Measurements from ENCODE around the gene RIMKLA. TPM values are rescaled to one million over a fixed set of nuclear protein-coding genes. Genes with fewer than 3 reads are reported as not detected.

Gene RIMKLA, protein sequence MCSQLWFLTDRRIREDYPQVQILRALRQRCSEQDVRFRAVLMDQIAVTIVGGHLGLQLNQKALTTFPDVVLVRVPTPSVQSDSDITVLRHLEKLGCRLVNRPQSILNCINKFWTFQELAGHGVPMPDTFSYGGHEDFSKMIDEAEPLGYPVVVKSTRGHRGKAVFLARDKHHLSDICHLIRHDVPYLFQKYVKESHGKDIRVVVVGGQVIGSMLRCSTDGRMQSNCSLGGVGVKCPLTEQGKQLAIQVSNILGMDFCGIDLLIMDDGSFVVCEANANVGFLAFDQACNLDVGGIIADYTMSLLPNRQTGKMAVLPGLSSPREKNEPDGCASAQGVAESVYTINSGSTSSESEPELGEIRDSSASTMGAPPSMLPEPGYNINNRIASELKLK
- 5.2 and 5.3 TPM in 2 replicates for total RNA-seq

DNA sequence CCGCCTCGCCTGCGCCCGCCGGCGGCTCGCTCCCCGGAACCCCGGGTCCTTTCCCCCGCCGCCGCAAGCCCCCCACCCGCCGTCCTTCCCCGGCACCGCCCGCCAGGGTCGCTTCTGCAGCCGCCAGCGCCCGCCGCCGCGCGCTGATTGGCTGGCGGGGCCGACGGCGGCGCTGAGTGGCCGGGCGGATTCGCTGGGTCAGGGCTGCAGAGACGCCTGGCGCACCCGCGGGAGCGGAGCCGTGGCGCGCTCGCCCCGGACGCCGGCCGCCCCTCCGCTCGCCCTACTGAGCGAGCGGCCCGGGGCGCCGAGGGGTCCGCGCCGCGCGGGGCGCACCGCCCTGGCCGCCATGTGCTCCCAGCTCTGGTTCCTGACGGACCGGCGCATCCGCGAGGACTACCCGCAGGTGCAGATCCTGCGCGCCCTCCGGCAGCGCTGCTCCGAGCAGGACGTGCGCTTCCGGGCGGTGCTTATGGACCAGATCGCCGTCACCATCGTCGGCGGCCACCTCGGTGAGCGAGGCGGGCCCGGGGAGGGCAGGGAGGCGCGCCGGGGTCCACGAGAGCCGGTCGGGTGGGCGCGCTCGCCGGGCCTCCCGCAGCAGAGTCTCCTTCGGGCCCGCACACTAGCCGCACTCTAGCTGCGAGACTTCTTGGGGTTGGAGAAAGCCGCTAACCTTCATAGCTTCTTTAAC is at the start of gene RIMKLA:
RIMKLA (plus strand) TSS at position 207 of the 694 bp plus-strand sequence; CDS start at position 350, 143 bp downstream.
- Mint-ChIP-seq H3K4me1 (ENCODE audit: low read depth) (peaks cover 2% of the 10 kb centered on the region), H3K27me3 (ENCODE audit: low read depth) (peaks cover 41% of the 10 kb centered on the region), H3K9me3 (no peaks in the 10 kb centered on the region), H3K27ac (no peak within 1 kb of the TSS), H3K36me3 (ENCODE audit: low read depth) (no peaks in the 10 kb centered on the region), H3K4me3 (ENCODE audit: low read depth) (peak within 1 kb of the TSS; percentile 78)
- peak; percentile 35 for DNase-seq (ENCODE audit: low spot score)
- intact Hi-C loops (cut with micrococcal nuclease): loop anchor here (5.0 kb wide), 1 partner anchor 43 kb away; the partner anchor contains the start of gene FOXJ3

DNA sequence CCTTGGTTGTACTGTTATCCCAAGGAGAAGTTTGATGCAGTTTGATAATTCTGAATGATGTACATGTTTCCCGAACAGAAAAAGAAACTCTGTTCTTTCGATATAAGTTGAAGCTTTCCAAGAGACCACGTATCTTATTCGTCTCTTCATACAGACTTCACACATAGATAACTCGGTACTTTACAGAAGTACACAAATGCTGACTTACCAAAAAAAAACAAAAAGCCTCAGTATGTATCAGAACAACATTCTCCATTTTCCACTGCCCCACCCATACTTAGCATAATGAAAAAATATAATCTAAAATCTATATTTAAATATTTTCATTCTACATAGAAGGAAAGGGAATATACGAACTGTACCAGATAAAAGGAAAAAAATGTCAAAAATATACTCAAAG is 47.7 kb upstream of the RIMKLA start:
- peaks cover 33% of the 10 kb centered on the region for H3K4me1 Mint-ChIP-seq (ENCODE audit: low read depth)
- H3K27ac Mint-ChIP-seq: no peak overlapping the region

DNA sequence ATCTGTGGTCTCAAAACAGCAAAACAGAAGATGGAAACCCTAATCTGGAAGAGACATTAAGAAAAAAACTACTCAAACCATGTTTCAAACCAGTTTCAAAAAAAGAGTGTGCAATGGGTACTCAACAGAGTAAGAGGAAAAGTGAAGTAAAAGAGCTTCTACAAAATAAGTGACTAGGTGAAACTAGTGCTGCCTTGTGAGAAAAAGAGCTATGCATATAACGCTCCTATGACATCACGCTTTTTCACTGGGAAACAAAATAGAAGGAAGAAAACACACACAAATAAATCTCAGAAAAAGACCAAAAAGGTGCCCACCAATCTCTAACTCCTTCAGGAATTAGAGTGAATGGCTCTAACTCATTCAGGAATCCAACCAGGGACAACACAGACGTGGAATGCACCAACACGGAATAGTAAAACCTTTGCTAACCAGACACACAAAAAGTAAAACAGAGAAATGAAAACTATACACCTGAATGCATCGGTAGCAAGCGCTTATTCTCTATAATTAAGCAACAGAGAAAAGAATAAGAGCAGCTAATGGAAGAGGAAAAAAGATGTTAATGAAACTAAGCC is 46.8 kb upstream of the RIMKLA start:
- DNase-seq (ENCODE audit: low spot score): no peak
- peaks cover 9% of the 10 kb centered on the region for H3K36me3 Mint-ChIP-seq (ENCODE audit: low read depth)
- peaks cover 33% of the 10 kb centered on the region for H3K4me1 Mint-ChIP-seq (ENCODE audit: low read depth)
- peak overlapping the region; percentile 87 for H3K4me3 Mint-ChIP-seq (ENCODE audit: low read depth)
- no peaks in the 10 kb centered on the region for H3K9me3 Mint-ChIP-seq
- peak overlapping the region; percentile 58 for H3K27ac Mint-ChIP-seq
- intact Hi-C loops (cut with micrococcal nuclease): loop anchor here (5.0 to 10.0 kb wide), 3 partner anchors 156 to 431 kb away; partner anchors contain the start of genes C1orf50, P3H1 and YBX1
- no peaks in the 10 kb centered on the region for H3K27me3 Mint-ChIP-seq (ENCODE audit: low read depth)

More for the DNA sequence above, 47.7 kb upstream of the RIMKLA start:
- no peaks in the 10 kb centered on the region for H3K27me3 Mint-ChIP-seq (ENCODE audit: low read depth)
- no peaks in the 10 kb centered on the region for H3K9me3 Mint-ChIP-seq
- peak overlapping the region; percentile 87 for H3K4me3 Mint-ChIP-seq (ENCODE audit: low read depth)
- no peak for DNase-seq (ENCODE audit: low spot score)
- H3K36me3 Mint-ChIP-seq (ENCODE audit: low read depth): peaks cover 9% of the 10 kb centered on the region
- intact Hi-C loops (cut with micrococcal nuclease): loop anchor here (5.0 to 10.0 kb wide), 3 partner anchors 156 to 432 kb away; partner anchors contain the start of genes C1orf50, P3H1 and YBX1

DNA sequence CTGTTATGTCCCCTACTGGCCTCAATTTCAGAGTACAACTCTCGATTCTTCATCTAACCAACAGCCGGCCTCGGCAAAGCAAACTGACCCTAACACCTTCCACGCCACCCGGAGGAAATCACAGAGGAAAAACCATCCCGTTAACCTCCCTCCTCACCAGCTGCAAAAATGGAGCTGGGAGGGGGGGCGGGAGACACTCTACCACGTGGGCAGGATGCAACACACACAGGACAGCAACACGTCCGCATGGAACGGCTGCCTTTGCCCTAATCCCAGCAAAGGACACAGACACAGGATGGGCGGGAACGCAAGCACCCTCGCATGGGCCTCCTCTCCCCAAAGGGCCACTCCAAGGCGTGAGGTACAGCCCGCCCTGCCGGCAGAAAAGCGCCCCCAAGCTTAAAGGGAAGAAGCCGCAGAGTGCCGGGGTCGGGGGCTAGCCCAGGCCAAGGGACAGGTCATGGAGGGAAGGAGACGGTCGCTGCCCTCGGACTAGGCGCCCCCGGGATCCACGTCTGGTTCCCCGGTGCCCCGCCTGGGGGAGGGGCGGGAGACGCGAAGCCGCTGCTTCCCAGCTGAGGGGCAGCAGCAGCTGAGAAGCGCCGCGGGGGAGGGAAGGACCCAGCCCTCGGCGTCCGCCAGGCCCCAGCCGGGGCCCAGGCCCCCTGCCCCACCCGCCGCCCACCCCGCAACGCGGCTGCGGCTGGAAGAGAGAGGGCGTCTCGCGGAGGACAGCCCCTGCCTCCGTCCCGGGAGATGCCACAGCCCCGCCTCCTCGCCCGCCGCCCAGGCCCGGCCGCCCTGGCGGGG is 46.1 kb upstream of the RIMKLA start:
- intact Hi-C loops (cut with micrococcal nuclease): loop anchor here (1.0 to 10.0 kb wide), 5 partner anchors 48 to 430 kb away; partner anchors contain the start of genes C1orf50, P3H1, PPCS and RIMKLA
- Mint-ChIP-seq H3K27me3 (ENCODE audit: low read depth) (no peaks in the 10 kb centered on the region), H3K36me3 (ENCODE audit: low read depth) (peaks cover 9% of the 10 kb centered on the region), H3K4me3 (ENCODE audit: low read depth) (peak overlapping the region; percentile 87), H3K9me3 (no peaks in the 10 kb centered on the region), H3K27ac (peak overlapping the region; percentile 58), H3K4me1 (ENCODE audit: low read depth) (peaks cover 35% of the 10 kb centered on the region)
- no peak for DNase-seq (ENCODE audit: low spot score)

DNA sequence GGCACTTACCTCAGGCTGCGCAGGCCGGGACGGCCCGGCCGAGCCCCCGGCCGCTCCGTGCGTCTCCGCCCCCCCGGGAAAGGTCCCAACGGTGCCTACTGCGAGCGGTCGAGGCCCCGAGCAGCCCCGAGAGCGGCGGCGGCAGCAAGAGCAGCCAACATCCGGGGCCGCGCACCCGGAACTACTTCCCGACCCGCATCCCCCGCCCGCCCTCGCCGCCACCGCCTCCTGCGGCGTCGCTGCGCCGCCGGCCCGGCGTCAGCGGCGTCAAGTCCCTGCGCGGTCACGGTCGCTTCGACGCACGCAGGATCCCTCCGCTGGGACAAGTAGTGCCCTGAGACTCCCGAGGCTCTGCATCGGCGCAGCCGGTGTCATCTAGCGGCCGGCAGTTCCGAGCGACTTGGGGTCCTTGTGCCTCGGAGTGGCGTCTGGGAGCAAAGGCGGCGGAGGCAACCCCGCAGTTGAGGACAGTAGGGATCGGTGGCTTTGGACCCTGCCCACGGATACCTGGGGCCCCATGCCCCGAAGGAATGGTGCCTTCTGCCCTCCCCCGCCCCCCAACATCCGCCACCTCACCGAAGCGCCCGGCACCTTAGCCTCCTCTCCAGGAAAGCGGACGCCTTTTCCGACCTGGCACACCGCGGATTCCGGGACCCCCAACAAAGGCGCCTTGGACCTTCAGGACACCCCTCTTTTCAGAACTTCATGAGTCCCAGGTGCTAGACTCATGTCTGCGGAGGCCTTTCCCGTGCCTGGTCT is 45.4 kb upstream of the RIMKLA start, which contains the start of gene FOXJ3:
FOXJ3 (minus strand) TSS at position 186 of the 759 bp plus-strand sequence. CDS start 24,142 bp downstream, outside the sequence.
- peaks cover 9% of the 10 kb centered on the region for H3K36me3 Mint-ChIP-seq (ENCODE audit: low read depth)
- H3K27ac Mint-ChIP-seq: peak within 1 kb of the TSS; percentile 84
- peaks cover 37% of the 10 kb centered on the region for H3K4me1 Mint-ChIP-seq (ENCODE audit: low read depth)
- no peaks in the 10 kb centered on the region for H3K9me3 Mint-ChIP-seq
- no peaks in the 10 kb centered on the region for H3K27me3 Mint-ChIP-seq (ENCODE audit: low read depth)
- intact Hi-C loops (cut with micrococcal nuclease): loop anchor here (1.0 to 10.0 kb wide), 4 partner anchors 47 to 430 kb away; partner anchors contain the start of genes C1orf50, P3H1, PPCS and RIMKLA
- H3K4me3 Mint-ChIP-seq (ENCODE audit: low read depth): peak within 1 kb of the TSS; percentile 90
- peak; percentile 87 for DNase-seq (ENCODE audit: low spot score)

DNA sequence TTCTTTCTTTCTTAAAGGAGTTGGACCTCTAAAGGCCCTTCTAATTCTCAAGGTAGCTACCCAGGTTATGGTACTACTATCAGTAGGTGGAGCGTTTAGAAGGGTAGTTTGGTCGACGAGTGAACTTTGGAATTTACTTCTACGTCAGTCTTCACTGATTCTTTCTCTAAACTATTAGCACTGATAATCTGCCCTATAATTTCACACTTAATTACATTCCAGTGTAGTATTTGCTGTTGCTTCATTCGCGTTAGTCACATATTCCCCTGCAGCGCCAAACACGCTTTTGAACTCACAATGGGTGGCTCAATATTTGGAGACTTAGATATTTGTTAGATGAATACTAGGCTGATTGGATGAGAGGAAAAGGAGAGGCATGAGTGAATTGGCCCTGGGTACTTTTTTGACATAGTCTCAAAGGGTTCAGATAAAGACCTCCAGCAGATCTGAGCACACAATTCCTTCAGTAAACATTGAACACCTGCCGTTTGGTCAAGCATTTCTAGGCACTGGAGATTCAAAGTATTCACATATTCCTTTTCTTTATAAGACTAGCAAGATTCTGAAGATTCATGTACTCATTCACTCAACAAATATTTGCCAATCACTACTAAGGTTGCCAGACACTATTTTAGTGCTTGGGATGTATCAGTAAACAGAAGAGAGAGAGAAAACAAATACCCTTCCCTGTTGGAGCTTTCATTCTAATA is 44.6 kb upstream of the RIMKLA start:
- no peak for DNase-seq (ENCODE audit: low spot score)
- H3K27ac Mint-ChIP-seq: peak overlapping the region; percentile 84
- no peaks in the 10 kb centered on the region for H3K9me3 Mint-ChIP-seq
- no peaks in the 10 kb centered on the region for H3K27me3 Mint-ChIP-seq (ENCODE audit: low read depth)
- intact Hi-C loops (cut with micrococcal nuclease): loop anchor here (1.0 to 10.0 kb wide), 4 partner anchors 46 to 429 kb away; partner anchors contain the start of genes C1orf50, P3H1, PPCS and RIMKLA
- H3K4me1 Mint-ChIP-seq (ENCODE audit: low read depth): peaks cover 33% of the 10 kb centered on the region
- H3K4me3 Mint-ChIP-seq (ENCODE audit: low read depth): peak overlapping the region; percentile 90
- H3K36me3 Mint-ChIP-seq (ENCODE audit: low read depth): peaks cover 9% of the 10 kb centered on the region

DNA sequence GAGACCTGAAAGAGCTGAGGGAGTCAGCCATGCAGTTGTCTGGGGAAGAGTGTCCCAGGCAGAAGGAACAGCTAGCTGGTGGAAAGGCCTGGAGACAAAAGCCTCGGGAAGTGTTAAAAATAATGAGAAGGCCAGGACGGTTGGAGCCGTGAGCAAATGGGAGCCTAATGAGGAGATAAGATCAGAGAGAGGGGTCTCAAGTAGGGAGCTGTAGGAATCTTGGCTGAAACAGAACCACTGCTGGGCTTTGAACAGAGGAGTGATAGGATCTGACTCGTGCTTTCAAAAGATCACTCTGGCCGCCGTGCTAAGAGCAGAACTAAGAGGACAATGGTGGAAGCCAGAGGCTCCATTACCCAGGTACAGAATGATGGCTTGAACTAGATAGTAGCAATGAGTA is 43.6 kb upstream of the RIMKLA start:
- intact Hi-C loops (cut with micrococcal nuclease): loop anchor here (5.0 to 10.0 kb wide), 3 partner anchors 45 to 428 kb away; partner anchors contain the start of genes C1orf50, P3H1, RIMKLA and YBX1
- H3K4me3 Mint-ChIP-seq (ENCODE audit: low read depth): no peak overlapping the region

DNA sequence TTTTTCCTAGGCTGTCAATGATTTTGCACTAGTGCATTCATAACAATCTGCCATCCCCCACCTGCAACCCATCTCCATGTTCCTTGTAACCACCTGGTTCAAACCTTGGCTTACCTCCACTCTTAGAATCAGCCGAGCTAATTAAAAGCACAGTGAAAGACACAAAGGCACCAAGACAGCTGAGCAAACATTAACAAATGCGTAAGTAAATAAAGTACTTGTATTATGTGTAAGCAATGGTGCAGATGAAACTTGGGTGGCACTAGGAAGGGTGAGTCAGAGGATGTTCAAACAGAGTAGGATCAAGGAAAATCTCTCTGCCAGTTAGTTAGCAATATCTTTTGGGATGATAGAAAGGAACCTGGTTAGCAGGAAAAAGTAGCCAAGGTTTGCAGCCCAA is 40.5 kb upstream of the RIMKLA start:
- no peak for DNase-seq (ENCODE audit: low spot score)
- Mint-ChIP-seq H3K4me3 (ENCODE audit: low read depth) (no peak overlapping the region), H3K27me3 (ENCODE audit: low read depth) (no peaks in the 10 kb centered on the region), H3K4me1 (ENCODE audit: low read depth) (peaks cover 15% of the 10 kb centered on the region), H3K36me3 (ENCODE audit: low read depth) (peaks cover 6% of the 10 kb centered on the region), H3K9me3 (no peaks in the 10 kb centered on the region), H3K27ac (no peak overlapping the region)
- intact Hi-C loops (cut with micrococcal nuclease): no loop called here

More for the DNA sequence above, 43.6 kb upstream of the RIMKLA start:
- no peaks in the 10 kb centered on the region for H3K27me3 Mint-ChIP-seq (ENCODE audit: low read depth)
- H3K9me3 Mint-ChIP-seq: no peaks in the 10 kb centered on the region
- no peak overlapping the region for H3K27ac Mint-ChIP-seq
- no peak for DNase-seq (ENCODE audit: low spot score)
- H3K4me1 Mint-ChIP-seq (ENCODE audit: low read depth): peaks cover 31% of the 10 kb centered on the region
- peaks cover 9% of the 10 kb centered on the region for H3K36me3 Mint-ChIP-seq (ENCODE audit: low read depth)

DNA sequence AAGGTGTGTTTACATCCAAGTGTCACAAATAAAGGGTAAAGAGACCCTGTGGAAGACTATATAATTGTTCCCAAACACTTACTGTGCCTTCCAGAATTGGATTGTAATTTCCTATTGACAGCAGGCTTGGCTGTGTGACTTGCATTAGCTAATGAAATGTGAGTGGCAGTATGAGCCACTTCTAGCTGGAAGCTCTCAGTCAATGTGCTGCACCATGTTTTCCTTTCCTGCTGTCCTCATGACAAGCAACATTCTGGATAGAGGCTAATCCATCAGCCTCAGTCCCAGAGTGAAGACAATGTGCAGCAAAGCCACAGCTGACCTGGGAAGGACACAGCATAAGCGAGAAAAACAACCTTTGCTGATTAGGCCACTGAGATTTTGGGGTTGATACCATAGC is 39.7 kb upstream of the RIMKLA start:
- no peak overlapping the region for H3K4me3 Mint-ChIP-seq (ENCODE audit: low read depth)
- H3K27me3 Mint-ChIP-seq (ENCODE audit: low read depth): peaks cover 2% of the 10 kb centered on the region
- no peak for DNase-seq (ENCODE audit: low spot score)
- intact Hi-C loops (cut with micrococcal nuclease): no loop called here
- H3K36me3 Mint-ChIP-seq (ENCODE audit: low read depth): peaks cover 4% of the 10 kb centered on the region
- peaks cover 12% of the 10 kb centered on the region for H3K4me1 Mint-ChIP-seq (ENCODE audit: low read depth)
- H3K27ac Mint-ChIP-seq: no peak overlapping the region
- no peaks in the 10 kb centered on the region for H3K9me3 Mint-ChIP-seq

DNA sequence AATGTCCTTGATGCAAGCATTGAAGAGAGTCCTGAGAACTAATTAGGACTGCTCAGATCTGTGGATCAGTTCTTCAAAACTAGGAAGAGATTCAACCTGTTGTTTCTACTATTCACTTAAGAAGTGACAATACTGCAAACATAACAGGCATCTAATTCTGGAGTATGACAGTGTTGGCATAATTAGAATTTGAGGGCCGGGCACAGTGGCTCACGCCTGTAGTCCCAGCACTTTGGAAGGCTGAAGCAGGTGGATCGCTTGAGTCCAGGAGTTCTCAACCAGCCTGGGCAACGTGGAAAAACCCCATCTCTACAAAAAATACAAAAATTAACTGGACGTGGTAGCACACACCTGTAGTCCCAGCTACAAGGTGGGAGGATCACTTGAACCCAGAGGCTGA is 37.5 kb upstream of the RIMKLA start:
- Mint-ChIP-seq H3K27ac (no peak overlapping the region), H3K4me1 (ENCODE audit: low read depth) (peaks cover 4% of the 10 kb centered on the region), H3K9me3 (no peaks in the 10 kb centered on the region), H3K27me3 (ENCODE audit: low read depth) (peaks cover 4% of the 10 kb centered on the region), H3K36me3 (ENCODE audit: low read depth) (no peaks in the 10 kb centered on the region), H3K4me3 (ENCODE audit: low read depth) (no peak overlapping the region)
- DNase-seq (ENCODE audit: low spot score): no peak
- intact Hi-C loops (cut with micrococcal nuclease): no loop called here

DNA sequence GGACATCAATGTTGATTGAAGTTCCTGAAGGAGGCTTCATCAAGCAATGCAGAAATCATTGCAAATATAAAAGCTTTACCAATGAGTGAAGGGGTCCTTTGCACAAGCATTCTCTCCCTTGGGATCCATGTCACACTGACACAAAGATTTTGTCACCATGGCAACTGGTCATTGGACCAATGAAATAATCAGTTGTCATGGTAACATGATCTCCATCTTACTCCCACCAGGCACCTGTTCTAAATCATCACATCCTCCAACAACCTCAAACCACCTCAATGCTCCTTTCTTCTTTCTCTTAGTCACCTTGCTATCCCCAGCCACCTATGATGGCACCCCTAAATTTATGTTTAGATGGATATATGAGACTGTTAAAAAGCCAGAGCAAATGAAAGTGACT is 32.1 kb upstream of the RIMKLA start:
- Mint-ChIP-seq H3K27me3 (ENCODE audit: low read depth) (peaks cover 31% of the 10 kb centered on the region), H3K4me1 (ENCODE audit: low read depth) (no peaks in the 10 kb centered on the region), H3K4me3 (ENCODE audit: low read depth) (no peak overlapping the region), H3K27ac (no peak overlapping the region), H3K36me3 (ENCODE audit: low read depth) (no peaks in the 10 kb centered on the region), H3K9me3 (no peaks in the 10 kb centered on the region)
- DNase-seq (ENCODE audit: low spot score): no peak
- intact Hi-C loops (cut with micrococcal nuclease): no loop called here

Measured in activated T-helper 2 cell treated with anti-CD3 and anti-CD28 coated beads, Interferon-gamma antibody, Interleukin-2, Interleukin-4, amounts not matched to agents 10 μg/mL and 5 μg/mL and 100 μg/mL, durations not matched to agents 14 hours and 24 hours and 36 hours (primary cell).